GM13976 (cell line): ENCODE data around the gene RRP12.

Experiments
- DNase-seq: peaks from one replicate; pipeline ENCODE4 v3.0.0; 2012; ENCODE audit warnings: low spot score
- in situ Hi-C: fragments of 300-500 bp; cut with MboI; formaldehyde crosslinking; loops from one replicate; pipeline ENCODE4 v1.12.0; 2022; ENCODE audit warnings: low sequenced_read_pairs, mixed read lengths, inconsistent platforms; ENCODE audit not compliant: unreplicated experiment
- TF ChIP-seq, protein P1 (sequence below): IDR thresholded peaks from 2 replicates; pipeline ENCODE4 v1.5.1; 2012; ENCODE audit warnings: borderline replicate concordance, mild to moderate bottlenecking; ENCODE audit not compliant: insufficient read depth; ENCODE audit errors: extremely low read depth, missing control alignments, control extremely low read depth

RRP12 gene

DNA sequence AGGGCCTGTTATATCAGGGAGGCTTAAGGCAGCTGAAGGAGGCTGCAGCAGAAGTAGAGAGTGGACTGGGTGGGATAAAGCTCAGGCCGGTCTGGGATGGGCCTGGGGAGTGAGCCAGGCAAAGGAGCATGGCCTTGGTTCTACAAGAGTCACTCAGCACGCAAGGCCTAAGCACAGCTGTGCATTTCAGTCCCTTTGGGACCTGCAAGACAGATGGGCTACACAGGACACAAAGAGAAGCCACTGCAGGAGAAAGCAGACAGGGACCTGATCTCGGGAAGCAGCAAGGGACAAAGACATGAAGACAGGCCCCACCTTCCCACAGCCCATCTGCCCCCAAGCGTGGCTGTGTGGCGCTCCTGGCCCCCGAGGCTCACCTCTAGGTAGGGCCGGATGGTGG lies 29.4 kb downstream of the RRP12 start:
- DNase-seq = no peak
- in situ Hi-C loops = no loop called here

DNA sequence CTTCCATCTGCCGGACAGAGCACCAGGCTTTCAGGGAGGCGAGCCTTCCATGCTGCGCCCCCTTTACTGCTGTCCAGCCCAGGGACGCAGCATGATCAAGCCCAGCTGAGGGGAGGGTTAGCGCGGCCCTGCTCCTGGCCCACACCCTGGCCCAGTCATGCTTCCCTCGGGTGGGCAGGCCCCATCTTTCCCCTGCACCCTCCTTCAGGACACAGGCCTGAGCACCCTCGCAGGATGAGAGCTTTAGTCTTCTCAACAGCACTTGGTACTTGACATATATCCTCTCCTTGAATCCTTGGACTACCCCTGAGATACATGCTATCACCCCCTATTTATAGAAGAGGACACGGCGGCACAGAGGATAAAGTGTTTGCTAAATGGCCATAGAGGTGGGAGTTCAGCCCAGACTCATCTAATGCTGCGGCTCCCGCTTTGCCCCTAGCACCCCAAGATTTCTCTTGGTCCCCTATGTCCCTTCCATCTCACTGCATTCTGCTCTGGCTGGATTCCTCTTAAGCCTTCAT lies 34.0 kb downstream of the RRP12 start:
- in situ Hi-C loops = no loop called here
- TF ChIP-seq, protein P1, sequence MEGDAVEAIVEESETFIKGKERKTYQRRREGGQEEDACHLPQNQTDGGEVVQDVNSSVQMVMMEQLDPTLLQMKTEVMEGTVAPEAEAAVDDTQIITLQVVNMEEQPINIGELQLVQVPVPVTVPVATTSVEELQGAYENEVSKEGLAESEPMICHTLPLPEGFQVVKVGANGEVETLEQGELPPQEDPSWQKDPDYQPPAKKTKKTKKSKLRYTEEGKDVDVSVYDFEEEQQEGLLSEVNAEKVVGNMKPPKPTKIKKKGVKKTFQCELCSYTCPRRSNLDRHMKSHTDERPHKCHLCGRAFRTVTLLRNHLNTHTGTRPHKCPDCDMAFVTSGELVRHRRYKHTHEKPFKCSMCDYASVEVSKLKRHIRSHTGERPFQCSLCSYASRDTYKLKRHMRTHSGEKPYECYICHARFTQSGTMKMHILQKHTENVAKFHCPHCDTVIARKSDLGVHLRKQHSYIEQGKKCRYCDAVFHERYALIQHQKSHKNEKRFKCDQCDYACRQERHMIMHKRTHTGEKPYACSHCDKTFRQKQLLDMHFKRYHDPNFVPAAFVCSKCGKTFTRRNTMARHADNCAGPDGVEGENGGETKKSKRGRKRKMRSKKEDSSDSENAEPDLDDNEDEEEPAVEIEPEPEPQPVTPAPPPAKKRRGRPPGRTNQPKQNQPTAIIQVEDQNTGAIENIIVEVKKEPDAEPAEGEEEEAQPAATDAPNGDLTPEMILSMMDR = no peak
- no peak for DNase-seq

More for the DNA sequence above, 29.4 kb downstream of the RRP12 start:
- TF ChIP-seq, protein P1 = no peak

DNA sequence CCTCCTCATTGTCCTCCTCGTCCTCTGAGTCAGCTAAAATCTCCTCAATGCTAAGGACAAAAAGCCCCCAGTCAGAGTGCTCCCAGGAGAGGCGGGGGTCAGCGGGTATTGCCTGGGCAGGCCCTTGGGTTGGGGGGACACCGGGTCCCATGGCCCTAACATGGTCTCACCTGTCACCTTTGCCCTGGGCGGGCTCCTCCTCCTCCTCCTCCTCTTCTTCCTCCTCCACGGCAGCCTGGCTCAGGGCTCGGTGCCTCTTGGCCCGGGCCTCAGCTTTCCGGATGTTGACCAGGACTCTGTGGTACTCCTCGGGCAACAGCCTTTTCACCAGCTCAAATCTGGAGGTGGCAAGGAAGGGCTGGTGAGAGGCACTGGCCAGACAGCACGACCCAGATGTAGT lies 34.6 kb downstream of the RRP12 start:
- no peak for DNase-seq
- in situ Hi-C loops = no loop called here
- TF ChIP-seq, protein P1 = no peak

DNA sequence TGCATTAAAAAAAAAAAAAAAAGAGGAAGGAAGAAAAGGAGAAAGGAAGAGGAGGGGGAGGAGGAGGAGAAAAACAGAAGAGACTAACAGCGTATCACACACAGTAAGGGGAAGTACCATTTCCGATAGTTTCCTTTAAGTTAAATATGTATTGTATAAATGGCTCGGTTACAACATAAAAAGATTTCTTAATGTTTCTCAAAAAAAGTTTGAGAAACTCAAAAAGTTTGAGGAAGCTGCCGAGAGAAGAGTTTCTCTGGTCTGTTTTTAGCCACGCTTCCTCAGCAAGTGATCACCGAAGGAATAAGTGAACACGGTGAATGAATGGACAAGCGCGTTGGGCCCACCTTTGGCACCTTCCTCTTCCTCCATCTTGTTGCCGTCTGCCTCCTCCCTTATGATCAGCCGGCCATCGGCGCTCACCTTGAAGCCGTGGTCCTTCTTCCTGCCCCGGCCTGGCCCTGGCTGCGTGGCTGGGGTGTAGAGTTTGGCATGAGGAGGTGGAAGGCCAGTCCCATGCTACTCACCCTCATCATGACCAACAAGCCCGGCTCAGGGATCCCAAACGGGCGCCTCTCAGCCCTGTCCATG lies 35.3 kb downstream of the RRP12 start:
- DNase-seq = no peak
- TF ChIP-seq, protein P1 = no peak
- in situ Hi-C loops = no loop called here

DNA sequence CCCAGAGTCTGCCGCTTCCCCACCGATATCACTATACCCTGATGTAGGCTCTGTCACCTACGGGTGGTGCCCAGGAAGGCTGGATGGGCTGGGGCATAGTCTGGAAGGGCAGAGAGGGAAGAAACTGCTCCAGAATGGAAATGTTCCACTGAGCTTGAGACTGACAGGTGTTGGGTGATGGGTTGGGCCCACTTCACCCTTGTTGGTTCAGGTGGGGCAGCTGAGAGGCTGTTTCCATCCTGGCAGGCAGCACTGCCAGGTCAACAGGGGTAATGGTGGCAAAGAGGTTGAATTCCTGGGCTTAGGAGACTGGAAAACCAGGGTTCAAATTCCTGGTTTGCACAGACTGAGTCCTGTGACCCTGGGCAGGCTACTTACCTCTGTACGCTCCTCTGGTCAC lies 38.1 kb downstream of the RRP12 start:
- TF ChIP-seq, protein P1 = no peak
- no peak for DNase-seq
- in situ Hi-C loops = no loop called here

DNA sequence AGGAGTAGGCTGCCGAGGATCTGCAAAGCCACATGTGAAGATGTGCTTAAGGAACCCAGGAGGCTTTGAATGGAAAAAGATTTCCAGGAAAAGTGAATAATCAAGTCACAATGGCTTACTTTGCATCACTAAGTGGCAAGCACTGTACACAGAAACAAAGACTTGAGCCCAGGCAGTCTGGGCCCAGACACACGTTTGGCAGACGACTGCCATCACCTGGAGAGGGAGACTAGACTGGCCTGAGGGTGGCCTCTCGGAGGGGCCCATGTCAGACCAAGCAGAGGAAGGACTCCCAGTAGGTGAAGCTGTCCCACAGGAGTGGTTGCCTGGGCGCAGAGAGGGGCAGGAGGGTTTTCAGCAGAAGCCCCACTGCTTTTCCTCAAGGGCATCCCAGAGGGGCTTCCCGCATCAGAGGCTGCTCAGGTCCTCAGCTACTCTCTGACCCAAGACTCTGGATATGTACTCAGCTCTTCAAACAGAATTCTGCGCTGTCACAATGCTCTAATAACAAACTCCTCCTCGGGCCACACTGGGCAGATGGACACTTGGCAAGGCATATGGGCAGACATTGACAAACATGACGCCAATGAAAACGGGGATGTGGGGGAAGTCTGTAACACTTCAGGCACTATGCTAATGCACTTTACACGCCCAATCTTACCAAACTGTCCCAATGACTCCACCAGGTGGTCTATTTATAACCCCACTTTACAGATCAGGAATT lies 38.7 kb downstream of the RRP12 start:
- in situ Hi-C loops = no loop called here
- TF ChIP-seq, protein P1 = no peak
- no peak for DNase-seq
